SU-DHL-6 (cell line): Measurements from ENCODE around the gene SIX3.

Experiments
- H2AFZ ChIP-seq: fragments of 200-600 bp; sonication (generic); 2 replicates; pipeline ENCODE4 v1.6.1; 2014; ENCODE audit warnings: low read depth, mild to moderate bottlenecking, moderate library complexity, mixed read lengths, antibody characterized with exemption, low read length; ENCODE audit not compliant: severe bottlenecking
- H3F3A ChIP-seq: fragments of 200-600 bp; shearing (Covaris generic); 2 replicates; pipeline ENCODE4 v1.6.0; 2016; ENCODE audit warnings: antibody characterized with exemption, mild to moderate bottlenecking; ENCODE audit not compliant: insufficient read depth
- H3K27ac ChIP-seq: fragments of 200-600 bp; sonication (generic); 2 replicates; pipeline ENCODE4 v1.5.1; 2016; ENCODE audit warnings: low read depth, mild to moderate bottlenecking, low read length, moderate library complexity, mixed read lengths
- H3K27me3 ChIP-seq: fragments of 200-600 bp; sonication (generic), shearing (Covaris generic); 2 replicates; pipeline ENCODE4 v1.6.0; 2014; ENCODE audit warnings: mild to moderate bottlenecking, low read length
- H3K36me3 ChIP-seq: fragments of 200-600 bp; sonication (generic); 2 replicates; pipeline ENCODE4 v1.6.1; 2014; ENCODE audit warnings: mild to moderate bottlenecking, low read length, mixed read lengths
- H3K4me2 ChIP-seq: fragments of 300-600, 200-600 bp; shearing (Covaris generic), sonication (generic); 2 replicates; pipeline ENCODE4 v1.6.0; 2014; ENCODE audit warnings: low read length, low read depth, mild to moderate bottlenecking; ENCODE audit not compliant: poor library complexity, severe bottlenecking
- H3K4me3 ChIP-seq: fragments of 200-600 bp; sonication (generic); 2 replicates; pipeline ENCODE4 v1.5.1; 2014; ENCODE audit warnings: antibody characterized with exemption, low read length, mild to moderate bottlenecking, mixed read lengths; ENCODE audit not compliant: insufficient read depth, poor library complexity, severe bottlenecking
- H3K79me2 ChIP-seq: fragments of 200-600 bp; sonication (generic); 2 replicates; pipeline ENCODE4 v1.6.1; 2014; ENCODE audit warnings: mild to moderate bottlenecking, low read length, moderate library complexity; ENCODE audit not compliant: insufficient read depth
- H3K9ac ChIP-seq: fragments of 200-600 bp; sonication (generic); 2 replicates; pipeline ENCODE4 v1.7.0; 2014; ENCODE audit warnings: mild to moderate bottlenecking, low read length
- H3K9me2 ChIP-seq: fragments of 200-600 bp; sonication (generic); replicated peaks from 2 replicates; pipeline ENCODE4 v1.6.1; 2014; ENCODE audit warnings: low read length; ENCODE audit not compliant: insufficient read depth
- H3K9me3 ChIP-seq: fragments of 200-600 bp; sonication (generic); 2 replicates; pipeline ENCODE4 v1.6.1; 2014; ENCODE audit warnings: low read length, mixed read lengths; ENCODE audit not compliant: insufficient read depth
- H4K20me1 ChIP-seq: fragments of 200-600 bp; sonication (generic); 2 replicates; pipeline ENCODE4 v1.6.1; 2014; ENCODE audit warnings: low read depth, mild to moderate bottlenecking, antibody characterized with exemption, low read length, moderate library complexity, mixed read lengths
- CTCF ChIP-seq: fragments of 200-600 bp; sonication (generic); IDR thresholded peaks from one replicate; pipeline ENCODE4 v1.5.1; 2017; ENCODE audit warnings: antibody characterized with exemption, mild to moderate bottlenecking, low read length, moderate library complexity; ENCODE audit not compliant: insufficient read depth, poor library complexity, severe bottlenecking
- EZH2phosphoT487 ChIP-seq: fragments of 200-600 bp; sonication (generic), shearing (Covaris generic); conservative IDR thresholded peaks from 2 replicates; pipeline ENCODE4 v1.6.1; 2018; ENCODE audit warnings: mild to moderate bottlenecking, antibody characterized with exemption, low read length, moderate library complexity, mixed read lengths

Gene SIX3

GRCh38 chr2:44962176-44962695 lies 20.7 kb downstream of the SIX3 start:
- Histone ChIP-seq H3K9ac (no peak overlapping the region), H3K36me3 (no peaks in the 10 kb centered on the region), H3K27me3 (no peaks in the 10 kb centered on the region), H3K9me2 (no peaks in the 10 kb centered on the region), H3K4me3 (no peak overlapping the region), H3K4me2 (no peak overlapping the region), H3F3A (no peaks in the 10 kb centered on the region), H4K20me1 (no peaks in the 10 kb centered on the region), H3K79me2 (no peaks in the 10 kb centered on the region), H3K27ac (no peak overlapping the region), H2AFZ (no peak overlapping the region), H3K9me3 (no peaks in the 10 kb centered on the region)
- no peak for TF ChIP-seq CTCF
- no peak for TF ChIP-seq EZH2phosphoT487

DNA sequence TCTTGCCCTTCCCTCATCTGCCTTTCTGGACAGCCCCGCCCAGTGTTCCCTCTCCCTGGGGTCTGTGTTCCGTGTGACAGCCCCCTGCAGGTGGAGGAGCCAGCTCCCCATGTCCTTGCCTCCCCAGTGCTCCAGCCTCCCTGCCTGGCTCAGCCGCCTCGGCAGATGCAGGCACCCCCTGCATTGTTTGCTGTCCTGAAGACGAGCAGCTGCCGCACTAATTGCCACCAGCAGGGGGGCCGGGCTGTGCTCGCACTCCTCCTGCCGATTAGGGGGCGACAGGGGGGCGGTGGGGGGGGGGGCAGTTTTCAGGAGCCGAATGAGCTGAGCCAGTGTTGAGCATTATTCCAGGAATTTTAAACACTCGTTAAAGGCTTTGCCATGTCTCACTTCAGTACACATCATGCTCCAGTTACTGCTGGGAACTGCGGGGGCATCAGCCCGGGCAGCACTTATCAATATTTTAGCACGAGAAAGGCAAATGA lies 23.3 kb downstream of the SIX3 start:
- Histone ChIP-seq H3K9me2 (no peaks in the 10 kb centered on the region), H3K4me3 (no peak overlapping the region), H3K79me2 (no peaks in the 10 kb centered on the region), H3K9me3 (no peaks in the 10 kb centered on the region), H2AFZ (no peak overlapping the region), H3K9ac (no peak overlapping the region), H3K4me2 (no peak overlapping the region), H4K20me1 (no peaks in the 10 kb centered on the region), H3F3A (no peaks in the 10 kb centered on the region), H3K27me3 (no peaks in the 10 kb centered on the region), H3K27ac (no peak overlapping the region), H3K36me3 (no peaks in the 10 kb centered on the region)
- TF ChIP-seq CTCF = no peak
- TF ChIP-seq EZH2phosphoT487 = no peak

DNA sequence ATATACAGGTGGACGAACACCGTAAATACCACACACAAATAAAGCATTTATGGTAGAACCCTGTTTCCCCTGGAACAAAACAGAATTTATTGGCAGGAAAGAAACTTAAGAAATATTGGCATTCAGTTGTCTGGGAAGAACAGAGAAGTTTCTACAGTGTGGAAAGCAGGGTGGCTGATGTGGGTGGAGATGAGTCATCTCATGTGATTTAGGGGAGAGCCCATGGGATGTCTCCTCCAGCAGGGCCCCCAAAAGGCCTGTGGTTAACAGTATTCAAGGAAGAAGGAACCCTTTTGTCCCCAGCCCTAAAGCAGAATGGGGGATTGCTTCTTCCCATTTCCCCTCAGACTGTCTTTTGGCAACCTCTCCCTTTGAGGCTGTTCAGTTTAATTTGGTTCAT lies 24.2 kb downstream of the SIX3 start:
- Histone ChIP-seq H3K9me2 (no peaks in the 10 kb centered on the region), H3K4me2 (no peak overlapping the region), H3K4me3 (no peak overlapping the region)

More for the DNA sequence above, 24.2 kb downstream of the SIX3 start:
- Histone ChIP-seq H3K36me3 (no peaks in the 10 kb centered on the region), H3K27ac (no peak overlapping the region), H3K79me2 (no peaks in the 10 kb centered on the region), H3F3A (no peaks in the 10 kb centered on the region), H4K20me1 (no peaks in the 10 kb centered on the region), H3K9ac (no peak overlapping the region), H3K27me3 (no peaks in the 10 kb centered on the region), H2AFZ (no peak overlapping the region), H3K9me3 (no peaks in the 10 kb centered on the region)
- TF ChIP-seq EZH2phosphoT487 (no peak), CTCF (no peak)
